ENCODE measurements around the gene FBLL1.

Gene FBLL1

DNA sequence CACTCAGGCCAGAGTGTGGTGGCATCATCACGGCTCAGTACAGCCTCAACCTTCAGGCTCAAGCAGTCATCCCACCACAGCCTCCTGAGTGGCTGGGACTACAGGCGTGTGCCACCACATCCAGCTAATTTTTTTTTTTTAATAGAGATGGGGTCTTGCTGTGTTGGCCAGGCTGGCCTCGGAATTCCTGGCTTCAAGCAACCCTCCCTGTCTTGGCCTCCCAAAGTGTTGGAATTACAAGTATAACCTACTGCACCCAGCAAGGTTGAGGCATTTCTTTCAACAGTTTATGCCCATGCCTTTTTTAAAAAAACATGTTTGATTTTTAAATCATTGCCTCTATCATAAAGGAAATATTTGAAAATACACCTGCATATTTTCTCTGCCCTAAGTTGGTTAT lies 40.0 kb upstream of the FBLL1 start:
- H3K36me3 ChIP-seq (replicated peaks) = peaks cover 51% of the 10 kb centered on the region
- in situ Hi-C loops (cut with HindIII; ENCODE audit: low pct_ligation_motif_present, low sequenced_read_pairs) = no loop called here
- no peaks in the 10 kb centered on the region for H3K27me3 ChIP-seq (replicated peaks)
- no peak overlapping the region for H3K4me3 ChIP-seq (ENCODE audit: low read depth, low read length)
- no peak overlapping the region for H3K27ac ChIP-seq
- TF ChIP-seq, protein P1, sequence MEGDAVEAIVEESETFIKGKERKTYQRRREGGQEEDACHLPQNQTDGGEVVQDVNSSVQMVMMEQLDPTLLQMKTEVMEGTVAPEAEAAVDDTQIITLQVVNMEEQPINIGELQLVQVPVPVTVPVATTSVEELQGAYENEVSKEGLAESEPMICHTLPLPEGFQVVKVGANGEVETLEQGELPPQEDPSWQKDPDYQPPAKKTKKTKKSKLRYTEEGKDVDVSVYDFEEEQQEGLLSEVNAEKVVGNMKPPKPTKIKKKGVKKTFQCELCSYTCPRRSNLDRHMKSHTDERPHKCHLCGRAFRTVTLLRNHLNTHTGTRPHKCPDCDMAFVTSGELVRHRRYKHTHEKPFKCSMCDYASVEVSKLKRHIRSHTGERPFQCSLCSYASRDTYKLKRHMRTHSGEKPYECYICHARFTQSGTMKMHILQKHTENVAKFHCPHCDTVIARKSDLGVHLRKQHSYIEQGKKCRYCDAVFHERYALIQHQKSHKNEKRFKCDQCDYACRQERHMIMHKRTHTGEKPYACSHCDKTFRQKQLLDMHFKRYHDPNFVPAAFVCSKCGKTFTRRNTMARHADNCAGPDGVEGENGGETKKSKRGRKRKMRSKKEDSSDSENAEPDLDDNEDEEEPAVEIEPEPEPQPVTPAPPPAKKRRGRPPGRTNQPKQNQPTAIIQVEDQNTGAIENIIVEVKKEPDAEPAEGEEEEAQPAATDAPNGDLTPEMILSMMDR (IDR thresholded peaks at IDR 0.05; ENCODE audit: low read depth, low read length, missing control alignments) = no peak
- DNase-seq = no peak

DNA sequence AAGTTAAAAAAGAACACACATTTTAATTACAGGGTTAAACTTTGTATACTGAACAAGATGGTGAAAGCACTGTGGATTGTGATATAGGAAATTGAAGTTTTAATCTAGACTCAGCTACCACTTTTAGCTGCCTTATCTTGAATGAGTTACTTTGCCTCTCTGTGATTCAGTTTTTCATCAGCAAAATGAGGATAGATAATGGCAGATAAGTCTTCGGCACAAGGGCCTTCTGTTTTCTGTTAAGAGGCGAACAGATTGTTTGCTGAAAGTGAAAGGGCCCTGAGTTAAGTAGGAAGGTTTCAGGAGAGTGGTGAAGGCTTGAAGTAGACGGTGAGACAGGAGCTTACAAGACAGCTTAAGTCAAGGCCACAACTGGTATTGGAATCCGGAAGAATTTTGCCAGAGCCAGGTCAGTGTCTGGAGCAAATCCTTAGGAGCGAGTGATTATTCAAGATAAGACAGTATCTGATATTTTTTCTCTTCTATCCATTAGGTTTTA lies 35.0 kb upstream of the FBLL1 start:
- DNase-seq = no peak
- H3K4me3 ChIP-seq (ENCODE audit: low read depth, low read length) = no peak overlapping the region
- H3K36me3 ChIP-seq (replicated peaks) = peaks cover 83% of the 10 kb centered on the region
- H3K27ac ChIP-seq = no peak overlapping the region
- TF ChIP-seq, protein P1 (IDR thresholded peaks at IDR 0.05; ENCODE audit: low read depth, low read length, missing control alignments) = no peak
- H3K27me3 ChIP-seq (replicated peaks) = no peaks in the 10 kb centered on the region
- in situ Hi-C loops (cut with HindIII; ENCODE audit: low pct_ligation_motif_present, low sequenced_read_pairs) = no loop called here

DNA sequence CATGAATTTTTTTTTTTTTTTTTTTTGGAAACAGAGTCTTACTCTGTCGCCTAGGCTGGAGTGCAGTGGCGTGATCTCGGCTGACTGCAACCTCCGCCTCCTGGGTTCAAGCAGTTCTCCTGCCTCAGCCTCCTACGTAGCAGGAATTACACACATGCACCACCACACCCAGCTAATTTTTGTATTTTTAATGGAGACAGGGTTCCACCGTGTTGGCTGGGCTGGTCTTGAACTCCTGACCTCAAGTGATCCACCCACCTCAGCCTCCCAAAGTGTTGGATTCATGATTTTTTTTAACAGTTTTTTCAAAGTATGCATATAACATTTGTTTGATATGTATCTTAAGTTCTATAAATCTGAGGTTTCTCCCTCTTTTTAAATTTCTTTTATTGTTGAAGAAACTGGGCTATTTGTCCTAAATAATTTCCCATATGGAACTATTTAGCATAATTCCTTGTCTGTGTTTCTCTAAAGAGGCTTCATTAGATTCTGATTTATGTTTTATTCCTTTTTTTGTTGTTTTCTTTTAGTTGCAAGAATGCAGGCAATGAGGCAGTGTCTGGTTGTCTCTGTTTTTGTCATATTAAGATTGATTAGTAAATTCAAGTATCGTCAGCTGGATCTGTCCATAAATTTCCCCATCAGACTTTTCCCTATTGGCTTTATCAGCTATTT lies 26.4 kb upstream of the FBLL1 start:
- in situ Hi-C loops (cut with HindIII; ENCODE audit: low pct_ligation_motif_present, low sequenced_read_pairs) = no loop called here
- TF ChIP-seq, protein P1 (IDR thresholded peaks at IDR 0.05; ENCODE audit: low read depth, low read length, missing control alignments) = no peak
- Histone ChIP-seq H3K4me3 (ENCODE audit: low read depth, low read length) (no peak overlapping the region), H3K36me3 (replicated peaks) (peaks cover 51% of the 10 kb centered on the region), H3K27me3 (replicated peaks) (no peaks in the 10 kb centered on the region), H3K27ac (no peak overlapping the region)
- no peak for DNase-seq

DNA sequence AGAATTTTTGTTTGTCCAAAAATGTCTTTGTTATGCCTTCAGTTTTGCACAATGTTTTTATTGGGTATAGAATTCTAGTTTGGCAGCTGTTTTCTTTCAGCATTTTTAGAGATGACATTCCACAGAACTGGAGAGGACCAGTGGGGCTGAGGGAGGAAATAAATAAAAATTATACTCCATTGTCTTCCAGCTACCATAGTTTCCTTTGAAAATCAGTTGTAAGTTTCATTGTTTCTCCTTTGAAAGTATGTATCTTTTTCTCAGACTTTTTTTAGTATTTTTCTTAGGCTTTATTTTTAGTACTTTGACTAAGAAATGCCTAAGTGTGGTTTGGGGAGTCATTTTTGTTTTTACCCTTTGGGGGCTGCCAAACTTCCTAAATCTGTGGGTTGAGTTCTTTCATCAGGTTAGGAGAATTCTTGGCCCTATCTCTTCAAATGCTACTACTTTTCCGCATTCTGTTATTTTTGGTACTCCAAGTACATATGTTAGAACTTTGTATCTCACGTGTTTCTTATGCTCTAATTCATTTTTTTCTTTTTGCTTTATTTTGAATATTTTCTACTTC lies 15.2 kb upstream of the FBLL1 start:
- no peak overlapping the region for H3K27ac ChIP-seq
- TF ChIP-seq, protein P1 (IDR thresholded peaks at IDR 0.05; ENCODE audit: low read depth, low read length, missing control alignments) = no peak
- DNase-seq = no peak
- peaks cover 71% of the 10 kb centered on the region for H3K36me3 ChIP-seq (replicated peaks)
- no peaks in the 10 kb centered on the region for H3K27me3 ChIP-seq (replicated peaks)
- H3K4me3 ChIP-seq (ENCODE audit: low read depth, low read length) = no peak overlapping the region
- in situ Hi-C loops (cut with HindIII; ENCODE audit: low pct_ligation_motif_present, low sequenced_read_pairs) = no loop called here

DNA sequence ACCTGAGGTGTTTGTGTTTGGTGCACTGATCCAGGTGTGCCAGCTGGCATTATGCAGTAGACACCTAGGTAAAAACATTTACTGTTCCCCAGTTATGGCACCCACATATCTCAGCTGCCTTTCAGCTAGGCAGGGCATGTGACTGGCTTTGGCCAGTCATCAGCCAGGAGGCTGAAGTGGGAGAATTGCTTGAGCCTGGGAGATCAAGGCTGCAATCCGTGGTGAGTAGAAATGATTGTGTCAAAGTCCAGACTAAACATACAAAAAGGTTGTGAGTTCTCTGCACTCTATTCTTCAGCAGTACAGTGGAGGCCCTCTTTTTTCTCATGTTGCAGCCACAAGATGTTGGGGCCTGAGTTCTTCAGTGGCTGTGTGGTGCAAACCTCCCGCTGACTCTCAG lies 3.2 kb upstream of the FBLL1 start:
- Histone ChIP-seq H3K27ac (no peak overlapping the region), H3K4me3 (ENCODE audit: low read depth, low read length) (no peak overlapping the region), H3K36me3 (replicated peaks) (no peaks in the 10 kb centered on the region), H3K27me3 (replicated peaks) (peaks cover 7% of the 10 kb centered on the region)
- TF ChIP-seq, protein P1 (IDR thresholded peaks at IDR 0.05; ENCODE audit: low read depth, low read length, missing control alignments) = no peak
- no peak for DNase-seq
- in situ Hi-C loops (cut with HindIII; ENCODE audit: low pct_ligation_motif_present, low sequenced_read_pairs) = no loop called here
